HepG2 (cell line): ENCODE results near the gene ZNF446. TPM values are rescaled to one million over a fixed set of nuclear protein-coding genes. Genes with fewer than 3 reads are reported as not detected.

Experiments
- ATAC-seq: fragments of 200-7000 bp; cut with Tn5 transposase; 3 replicates; pipeline ENCODE4 v1.9.1; 2020; ENCODE audit warnings: mild to moderate bottlenecking, moderate library complexity
- BruUV-seq: library from RNA; stranded (reverse); fragments of 400-500 nt; replicated peaks from 2 replicates; lab custom pipeline; 2021; lab: Mats Ljungman, UMichigan
- CTCF ChIA-PET: fragments of 300-600 bp; formaldehyde crosslinking; extraction: SDS; loops from one replicate; lab custom pipeline; 2021; ENCODE audit warnings: low total read pairs, inconsistent platforms, low intra/inter-chr PET ratio; lab: Yijun Ruan, JAX
- POLR2A ChIA-PET: fragments of 350-600 bp; sonication (Branson Sonifier 250); formaldehyde crosslinking; loops from one replicate; lab custom pipeline; 2020; ENCODE audit warnings: antibody characterized with exemption, inconsistent platforms; lab: Yijun Ruan, JAX
- DNase-seq: peaks from one replicate; pipeline ENCODE4 v3.0.0-alpha.2; 2015; ENCODE audit warnings: low spot score
- FAIRE-seq: peaks from 3 replicates; lab custom pipeline; 2011; peaks lifted over from hg19 to GRCh38; lab: Jason Lieb, UNC
- H2AFZ ChIP-seq: one replicate; pipeline ENCODE4 v1.6.1; 2011; ENCODE audit warnings: low read length, inconsistent platforms
- H3K27ac ChIP-seq: fragments of 300-600 bp; 3 replicates; pipeline ENCODE4 v1.8.0; 2011; ENCODE audit warnings: mixed run types, mild to moderate bottlenecking, mixed read lengths, low read length, inconsistent platforms; ENCODE audit not compliant: insufficient read depth; ENCODE audit errors: extremely low read length
- H3K27me3 ChIP-seq, 2 experiments: fragments of 200-600 bp in 1 of 2; 2 replicates in 1 of 2; 3 replicates in 1 of 2; pipeline versions ENCODE4 v1.6.0 to v1.8.0; 2011; ENCODE audit warnings: low read length in 2 of 2, mild to moderate bottlenecking in 2 of 2, moderate library complexity in 2 of 2, inconsistent platforms in 1 of 2; ENCODE audit not compliant: insufficient read depth in 2 of 2, control insufficient read depth in 1 of 2
- H3K36me3 ChIP-seq, 2 experiments: fragments of 200-600 bp in 1 of 2; replicated peaks in 1 of 2; 2 replicates in 1 of 2; 3 replicates in 1 of 2; pipeline versions ENCODE4 v1.5.1 to v1.8.0; 2011; ENCODE audit warnings: low read length in 2 of 2, inconsistent platforms in 1 of 2; ENCODE audit not compliant: insufficient read depth in 2 of 2, control insufficient read depth in 1 of 2
- H3K4me1 ChIP-seq: 2 replicates; pipeline ENCODE4 v1.5.1; 2012; ENCODE audit warnings: low read length, inconsistent platforms; ENCODE audit not compliant: insufficient read depth
- H3K4me2 ChIP-seq: 2 replicates; pipeline ENCODE4 v1.6.0; 2011; ENCODE audit warnings: low read depth, low read length, inconsistent platforms
- H3K4me3 ChIP-seq, 3 experiments: fragments of 200-600 bp in 1 of 3; sonication (generic), shearing (Covaris generic) in 1 of 3; replicated peaks in 1 of 3; 2 replicates each; pipeline ENCODE4 v1.5.1; 2011 to 2016; ENCODE audit warnings: low read length in 3 of 3, inconsistent platforms in 2 of 3, low read depth in 2 of 3, mild to moderate bottlenecking in 2 of 3, control low read depth in 1 of 3, mixed read lengths in 1 of 3; ENCODE audit not compliant: insufficient read depth in 1 of 3
- H3K79me2 ChIP-seq: one replicate; pipeline ENCODE4 v1.6.1; 2011; ENCODE audit warnings: low read length, inconsistent platforms; ENCODE audit not compliant: insufficient read depth
- H3K9ac ChIP-seq: 2 replicates; pipeline ENCODE4 v1.6.0; 2011; ENCODE audit warnings: mild to moderate bottlenecking, low read depth, low read length, inconsistent platforms; ENCODE audit not compliant: insufficient read depth
- H3K9me3 ChIP-seq: 2 replicates; pipeline ENCODE4 v1.5.1; 2012; ENCODE audit warnings: mild to moderate bottlenecking, low read length
- H4K20me1 ChIP-seq: 2 replicates; pipeline ENCODE4 v1.6.0; 2011; ENCODE audit warnings: inconsistent platforms, mild to moderate bottlenecking, low read length, moderate library complexity; ENCODE audit not compliant: insufficient read depth
- AGO2 ChIP-seq: fragments of 200-400 bp; formaldehyde crosslinking; optimal IDR thresholded peaks from 2 replicates; pipeline ENCODE3; 2017; ENCODE audit warnings: mild to moderate bottlenecking, low read depth, low read length, moderate library complexity
- FOSL1 ChIP-seq: sonication (generic); formaldehyde crosslinking; IDR thresholded peaks from 2 replicates; pipeline ENCODE4 v1.9.0; 2021; ENCODE audit warnings: missing genetic modification reagents, borderline replicate concordance
- KDM4B ChIP-seq: sonication (generic); formaldehyde crosslinking; IDR thresholded peaks from 2 replicates; pipeline ENCODE4 v1.4.0; 2020; ENCODE audit warnings: missing genetic modification reagents
- KDM5B ChIP-seq: sonication (generic); formaldehyde crosslinking; IDR thresholded peaks from 2 replicates; pipeline ENCODE4 v1.4.0; 2020; ENCODE audit warnings: missing genetic modification reagents, mild to moderate bottlenecking, borderline replicate concordance
- NFKBIZ ChIP-seq: IDR thresholded peaks from 2 replicates; pipeline ENCODE4 v1.6.1; 2018; ENCODE audit warnings: missing genetic modification reagents, missing compliant biosample characterization
- ZFP1 ChIP-seq: IDR thresholded peaks from 2 replicates; pipeline ENCODE4 v1.6.1; 2016
- ZNF30 ChIP-seq: sonication (generic); formaldehyde crosslinking; IDR thresholded peaks from 2 replicates; pipeline ENCODE4 v1.5.0; 2020; ENCODE audit warnings: mild to moderate bottlenecking, missing genetic modification reagents
- WGBS: methylation state at CpG from one replicate; pipeline ENCODE4 v1.1.6; 2017; ENCODE audit warnings: low lambda C conversion rate; 5-methylcytosine and 5-hydroxymethylcytosine counted together
- in situ Hi-C: cut with HindIII; loops from 2 replicates; pipeline ENCODE4 v1.10.0; 2017; ENCODE audit warnings: low pct_unique_long_range_greater_than_20kb; ENCODE audit not compliant: extremely low pct_ligation_motif_present
- intact Hi-C: fragments of 100-400 bp; cut with micrococcal nuclease; formaldehyde crosslinking; loops from one replicate; pipeline ENCODE4 v1.10.0; 2022; ENCODE audit not compliant: unreplicated experiment
- polyA plus RNA-seq, 8 experiments: library from polyadenylated mRNA; depleted of rRNA in 3 of 8; stranded (reverse) in 7 of 8; unstranded in 1 of 8; fragments of >200 nt; fragmentation: Illumina TruSeq in 4 of 8; extraction: Trizol in 4 of 8; gene quantifications; 2 replicates each; pipeline versions ENCODE4 v1.2.1 to v1.2.3, GENCODE V29; 2011 to 2016; ENCODE audit warnings: low read depth in 4 of 8, missing spikeins in 1 of 8, mixed read lengths in 1 of 8; ENCODE audit not compliant: insufficient read depth in 1 of 8
- total RNA-seq, 5 experiments: library from RNA; depleted of rRNA; stranded (reverse); fragments of >200 nt; fragmentation: Illumina TruSeq; extraction: Trizol; gene quantifications; 2 replicates each; pipeline ENCODE4 v1.2.3, GENCODE V29; 2016; ENCODE audit warnings: low read depth in 1 of 5
- TF ChIP-seq, protein P1 (sequence below): IDR thresholded peaks from 2 replicates; pipeline ENCODE4 v1.4.0; 2020; ENCODE audit warnings: mild to moderate bottlenecking, missing genetic modification reagents

Gene ZNF446
- total and polyA plus RNA-seq, 2 of the 13 experiments (the other 11 are each of a cell fraction or from before 2014, with no cell fraction given) = 3.0 to 3.6 TPM

- Histone ChIP-seq H3K4me2 (peak overlapping the region; percentile 97), H3K4me1 (peaks cover 20% of the 10 kb centered on the region), H3K27me3 (no peaks in the 10 kb centered on the region; a peak in 1 of 5 replicates), H2AFZ (no peak overlapping the region), H3K36me3 (peaks cover 1 to 18% of the 10 kb centered on the region in 2 experiments; a peak in 4 of 5 replicates), H3K27ac (peak overlapping the region; percentile 77), H3K9me3 (no peaks in the 10 kb centered on the region), H3K9ac (peak overlapping the region; percentile 73; the same call in 1 of the 2 replicates), H3K4me3 (peak overlapping the region in 2 of 3 experiments; percentile 75 to 88; a peak in 4 of 6 replicates), H4K20me1 (no peaks in the 10 kb centered on the region), H3K79me2 (no peaks in the 10 kb centered on the region)
- intact Hi-C loops (no loop called here), in situ Hi-C loops (no loop called here)
- 92% methylated on average over 7 of the region's 15 CpGs for WGBS
- peak; percentile 56 for TF ChIP-seq AGO2
- no peak for TF ChIP-seq NFKBIZ (CRISPR knock-in tag)
- CTCF ChIA-PET = no interaction called here
- no peak for FAIRE-seq
- ATAC-seq = no peak
- DNase-seq = no peak
- POLR2A ChIA-PET = interaction anchor here (1.1 to 1.3 kb wide), 3 partner anchors 35 to 43 kb away, joined by 3 to 6 read pairs (median 5); partner anchors contain the start of genes SLC27A5 and ZBTB45
- BruUV-seq = no TSS peak
Measured at GRCh38 chr19:58477130-58477529, 978 bp downstream of the ZNF446 start.

GRCh38 chr19:58477871-58478270, 1.7 kb downstream of the ZNF446 start:
- CTCF ChIA-PET = no interaction called here

More at GRCh38 chr19:58477871-58478270, 1.7 kb downstream of the ZNF446 start:
- H3K4me1 ChIP-seq = peaks cover 20% of the 10 kb centered on the region
- no peak overlapping the region for H2AFZ ChIP-seq
- ATAC-seq (no peak), DNase-seq (no peak), FAIRE-seq (no peak)
- in situ Hi-C loops = no loop called here
- H3K4me2 ChIP-seq = no peak overlapping the region
- intact Hi-C loops = no loop called here
- H3K27me3 ChIP-seq = no peaks in the 10 kb centered on the region; a peak in 1 of 5 replicates
- no TSS peak for BruUV-seq
- H3K79me2 ChIP-seq = no peaks in the 10 kb centered on the region
- H4K20me1 ChIP-seq = no peaks in the 10 kb centered on the region
- H3K27ac ChIP-seq = no peak overlapping the region
- H3K4me3 ChIP-seq = no peak overlapping the region
- no peak overlapping the region for H3K9ac ChIP-seq
- H3K9me3 ChIP-seq = no peaks in the 10 kb centered on the region
- WGBS = 100% methylated on average over 1 of the region's 1 CpG
- POLR2A ChIA-PET = interaction anchor here (1.2 to 1.3 kb wide), 2 partner anchors 19 to 36 kb away, joined by 3 to 6 read pairs; no protein-coding TSS in a partner anchor
- peaks cover 1 to 16% of the 10 kb centered on the region in 2 experiments; a peak in 2 of 5 replicates for H3K36me3 ChIP-seq
- TF ChIP-seq ZFP1 (CRISPR knock-in tag) (no peak), ZNF30 (no peak), KDM4B (CRISPR knock-in tag) (no peak), KDM5B (CRISPR knock-in tag) (no peak), FOSL1 (CRISPR knock-in tag) (no peak)
- TF ChIP-seq, protein P1, sequence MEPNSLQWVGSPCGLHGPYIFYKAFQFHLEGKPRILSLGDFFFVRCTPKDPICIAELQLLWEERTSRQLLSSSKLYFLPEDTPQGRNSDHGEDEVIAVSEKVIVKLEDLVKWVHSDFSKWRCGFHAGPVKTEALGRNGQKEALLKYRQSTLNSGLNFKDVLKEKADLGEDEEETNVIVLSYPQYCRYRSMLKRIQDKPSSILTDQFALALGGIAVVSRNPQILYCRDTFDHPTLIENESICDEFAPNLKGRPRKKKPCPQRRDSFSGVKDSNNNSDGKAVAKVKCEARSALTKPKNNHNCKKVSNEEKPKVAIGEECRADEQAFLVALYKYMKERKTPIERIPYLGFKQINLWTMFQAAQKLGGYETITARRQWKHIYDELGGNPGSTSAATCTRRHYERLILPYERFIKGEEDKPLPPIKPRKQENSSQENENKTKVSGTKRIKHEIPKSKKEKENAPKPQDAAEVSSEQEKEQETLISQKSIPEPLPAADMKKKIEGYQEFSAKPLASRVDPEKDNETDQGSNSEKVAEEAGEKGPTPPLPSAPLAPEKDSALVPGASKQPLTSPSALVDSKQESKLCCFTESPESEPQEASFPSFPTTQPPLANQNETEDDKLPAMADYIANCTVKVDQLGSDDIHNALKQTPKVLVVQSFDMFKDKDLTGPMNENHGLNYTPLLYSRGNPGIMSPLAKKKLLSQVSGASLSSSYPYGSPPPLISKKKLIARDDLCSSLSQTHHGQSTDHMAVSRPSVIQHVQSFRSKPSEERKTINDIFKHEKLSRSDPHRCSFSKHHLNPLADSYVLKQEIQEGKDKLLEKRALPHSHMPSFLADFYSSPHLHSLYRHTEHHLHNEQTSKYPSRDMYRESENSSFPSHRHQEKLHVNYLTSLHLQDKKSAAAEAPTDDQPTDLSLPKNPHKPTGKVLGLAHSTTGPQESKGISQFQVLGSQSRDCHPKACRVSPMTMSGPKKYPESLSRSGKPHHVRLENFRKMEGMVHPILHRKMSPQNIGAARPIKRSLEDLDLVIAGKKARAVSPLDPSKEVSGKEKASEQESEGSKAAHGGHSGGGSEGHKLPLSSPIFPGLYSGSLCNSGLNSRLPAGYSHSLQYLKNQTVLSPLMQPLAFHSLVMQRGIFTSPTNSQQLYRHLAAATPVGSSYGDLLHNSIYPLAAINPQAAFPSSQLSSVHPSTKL (CRISPR knock-in tag) = no peak
- TF ChIP-seq, all 625 proteins: peak for 0
